Left ventricle myocardium inferior (tissue), 1 donor: ENCODE measurements around the gene ARHGEF9. TPM values are rescaled to one million over a fixed set of nuclear protein-coding genes. Genes with fewer than 3 reads are reported as not detected.
A peak's percentile ranks its signal among the peaks of the same experiment; 100 is the strongest.

Source experiments
- DNase-seq: peaks from one replicate; pipeline ENCODE4 v3.0.0-alpha.2; 2020
- H3K27ac ChIP-seq: fragments of 200-600 bp; replicated peaks from 2 replicates; pipeline ENCODE4 v1.8.0; 2021
- H3K27me3 ChIP-seq: fragments of 200-600 bp; 2 replicates; pipeline ENCODE4 v1.8.0; 2021; ENCODE audit warnings: low read depth
- H3K36me3 ChIP-seq: fragments of 200-600 bp; 2 replicates; pipeline ENCODE4 v1.8.0; 2021
- H3K4me1 ChIP-seq: fragments of 200-600 bp; 2 replicates; pipeline ENCODE4 v1.8.0; 2021
- H3K4me3 ChIP-seq: fragments of 200-600 bp; 2 replicates; pipeline ENCODE4 v1.8.0; 2021; ENCODE audit warnings: mild to moderate bottlenecking, moderate library complexity
- H3K9me3 ChIP-seq: fragments of 200-600 bp; replicated peaks from 2 replicates; pipeline ENCODE4 v1.8.0; 2021
- intact Hi-C: fragments of 100-400 bp; cut with micrococcal nuclease; formaldehyde crosslinking; loops from one replicate; pipeline ENCODE4 v1.11.0; 2022
- total RNA-seq: library from RNA; stranded (reverse); fragmentation: NEBNext Ultra II Directional; extraction: Animal tissue kit (Norgen Biotek cat#: 25700); gene quantifications from one replicate; pipeline ENCODE4 v1.2.1, GENCODE V29; 2021
- TF ChIP-seq, protein P1 (sequence below): fragments of 200-600 bp; IDR thresholded peaks from 2 replicates; pipeline ENCODE4 v1.8.0; 2021; ENCODE audit warnings: antibody characterized with exemption, mild to moderate bottlenecking, borderline replicate concordance
- donor health status: DM: no; HTN: yes; CAD: no; lungs with severe emphysema.

ARHGEF9 gene
- total RNA-seq, 1 donor from 2014 or later, result 48.1 TPM

DNA sequence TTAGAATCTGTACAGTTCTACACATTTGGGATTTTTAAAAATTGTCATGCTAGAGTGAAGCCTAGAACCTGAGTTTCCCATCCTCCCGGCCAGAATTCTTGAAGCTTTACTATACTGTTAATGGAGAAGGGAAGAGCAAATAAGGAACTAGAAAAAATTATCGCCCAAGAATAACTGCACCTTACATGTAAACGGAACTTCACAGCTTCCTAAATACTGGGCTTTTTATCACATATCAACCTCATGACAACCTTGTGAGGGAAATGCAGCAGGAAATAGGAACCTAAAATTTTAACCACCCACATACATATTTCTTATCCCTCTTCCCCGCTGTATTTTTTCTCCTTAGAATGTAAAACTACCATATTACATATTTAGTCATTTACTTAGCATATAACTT, 19.3 kb downstream of the ARHGEF9 start:
- intact Hi-C loops, result no loop called here
- Histone ChIP-seq H3K36me3 (no peaks in the 10 kb centered on the region), H3K27me3 (no peaks in the 10 kb centered on the region), H3K27ac (no peak overlapping the region), H3K9me3 (peaks cover 3% of the 10 kb centered on the region), H3K4me3 (no peak overlapping the region), H3K4me1 (peaks cover 5% of the 10 kb centered on the region)
- DNase-seq, result no peak
- TF ChIP-seq, protein P1, sequence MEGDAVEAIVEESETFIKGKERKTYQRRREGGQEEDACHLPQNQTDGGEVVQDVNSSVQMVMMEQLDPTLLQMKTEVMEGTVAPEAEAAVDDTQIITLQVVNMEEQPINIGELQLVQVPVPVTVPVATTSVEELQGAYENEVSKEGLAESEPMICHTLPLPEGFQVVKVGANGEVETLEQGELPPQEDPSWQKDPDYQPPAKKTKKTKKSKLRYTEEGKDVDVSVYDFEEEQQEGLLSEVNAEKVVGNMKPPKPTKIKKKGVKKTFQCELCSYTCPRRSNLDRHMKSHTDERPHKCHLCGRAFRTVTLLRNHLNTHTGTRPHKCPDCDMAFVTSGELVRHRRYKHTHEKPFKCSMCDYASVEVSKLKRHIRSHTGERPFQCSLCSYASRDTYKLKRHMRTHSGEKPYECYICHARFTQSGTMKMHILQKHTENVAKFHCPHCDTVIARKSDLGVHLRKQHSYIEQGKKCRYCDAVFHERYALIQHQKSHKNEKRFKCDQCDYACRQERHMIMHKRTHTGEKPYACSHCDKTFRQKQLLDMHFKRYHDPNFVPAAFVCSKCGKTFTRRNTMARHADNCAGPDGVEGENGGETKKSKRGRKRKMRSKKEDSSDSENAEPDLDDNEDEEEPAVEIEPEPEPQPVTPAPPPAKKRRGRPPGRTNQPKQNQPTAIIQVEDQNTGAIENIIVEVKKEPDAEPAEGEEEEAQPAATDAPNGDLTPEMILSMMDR, result no peak

DNA sequence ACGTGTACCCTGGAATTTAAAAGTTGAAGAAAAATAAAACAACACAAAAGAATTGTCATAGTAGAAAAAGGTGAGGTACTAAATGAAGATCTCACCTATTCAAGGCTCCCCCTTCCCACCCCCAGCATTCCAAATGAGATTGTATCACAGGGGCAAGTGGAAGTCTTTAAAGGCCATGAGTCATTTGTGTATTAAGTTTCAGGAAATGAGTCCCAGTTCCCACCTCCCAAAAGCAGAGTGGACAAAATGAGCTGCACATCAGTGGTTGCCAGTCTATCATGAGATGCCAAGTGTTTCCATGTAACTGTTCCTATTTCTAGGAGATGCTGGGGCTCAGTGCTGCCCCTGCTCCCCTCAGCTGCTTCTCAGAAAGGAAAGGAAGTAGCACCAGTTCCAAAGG, 20.1 kb downstream of the ARHGEF9 start:
- Histone ChIP-seq H3K4me1 (peaks cover 5% of the 10 kb centered on the region), H3K9me3 (peaks cover 3% of the 10 kb centered on the region), H3K4me3 (no peak overlapping the region), H3K27ac (no peak overlapping the region), H3K36me3 (no peaks in the 10 kb centered on the region), H3K27me3 (no peaks in the 10 kb centered on the region)
- no peak for DNase-seq
- intact Hi-C loops, result no loop called here
- TF ChIP-seq, protein P1, result no peak

DNA sequence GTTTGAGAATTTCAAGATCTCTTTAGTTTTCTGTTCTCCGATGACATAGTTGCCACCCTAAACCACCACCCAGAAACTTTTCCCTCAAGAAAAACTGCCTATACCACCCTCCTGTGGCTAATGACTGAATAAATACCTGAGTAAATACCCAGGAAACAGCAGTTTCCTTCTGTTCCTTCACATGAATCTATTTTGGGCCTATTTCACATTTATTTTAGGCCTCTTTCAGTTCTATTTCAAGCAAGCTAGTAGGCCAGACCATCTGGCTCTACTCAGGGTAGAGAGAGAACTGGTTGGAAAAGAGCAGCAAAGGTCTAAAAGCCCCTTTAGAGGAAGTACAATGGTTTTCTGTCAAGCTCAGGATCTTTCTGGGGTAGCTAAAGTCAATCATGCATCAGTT, 23.4 kb downstream of the ARHGEF9 start:
- Histone ChIP-seq H3K4me3 (no peak overlapping the region), H3K9me3 (no peaks in the 10 kb centered on the region), H3K27me3 (no peaks in the 10 kb centered on the region), H3K4me1 (peaks cover 5% of the 10 kb centered on the region), H3K36me3 (no peaks in the 10 kb centered on the region), H3K27ac (no peak overlapping the region)
- no peak for DNase-seq
- intact Hi-C loops, result no loop called here
- TF ChIP-seq, protein P1, result peak; percentile 37

DNA sequence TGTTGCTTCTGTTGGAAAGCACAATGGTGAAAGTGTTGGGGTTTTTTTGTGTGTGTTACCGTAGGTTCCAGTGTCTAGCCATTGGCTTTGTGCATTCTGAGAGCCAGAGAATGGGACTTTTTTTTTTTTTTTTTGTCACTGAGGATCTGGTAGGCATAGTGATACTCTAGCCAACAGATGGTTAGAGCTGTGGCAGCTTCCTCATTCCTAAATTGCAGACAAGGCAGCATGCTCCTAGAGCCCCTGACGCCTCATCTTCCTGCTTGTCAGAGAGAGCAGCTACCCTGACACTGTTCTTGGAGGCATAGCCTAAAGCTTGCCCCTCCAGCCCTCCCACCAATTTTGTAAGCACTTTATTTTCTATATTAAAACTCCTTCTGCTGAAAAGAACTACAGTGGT, 27.0 kb downstream of the ARHGEF9 start:
- no peaks in the 10 kb centered on the region for H3K9me3 ChIP-seq
- TF ChIP-seq, protein P1, result no peak
- no peak for DNase-seq
- H3K27me3 ChIP-seq, result no peaks in the 10 kb centered on the region
- intact Hi-C loops, result no loop called here
- peaks cover 21% of the 10 kb centered on the region for H3K4me1 ChIP-seq
- no peaks in the 10 kb centered on the region for H3K36me3 ChIP-seq
- no peak overlapping the region for H3K27ac ChIP-seq
- no peak overlapping the region for H3K4me3 ChIP-seq

DNA sequence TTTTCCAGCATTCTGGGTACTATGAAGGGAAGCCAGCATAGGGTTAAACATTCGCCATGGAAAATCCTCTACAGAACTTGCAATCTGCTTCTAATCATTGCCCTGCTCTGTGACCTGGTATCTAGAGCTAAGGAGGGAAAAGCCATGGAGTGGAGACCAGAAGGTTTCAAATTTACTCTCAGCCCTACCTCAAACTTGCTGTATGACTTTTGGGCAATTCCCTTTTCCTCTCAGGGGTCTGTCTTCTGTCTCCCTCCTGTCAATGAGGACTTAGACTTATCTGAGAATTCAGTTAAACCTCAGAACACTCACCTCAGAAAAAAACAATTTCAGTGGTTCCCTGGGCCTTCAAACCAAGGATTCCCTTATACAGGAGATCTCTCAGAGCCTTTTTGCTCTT, 29.1 kb downstream of the ARHGEF9 start:
- no peaks in the 10 kb centered on the region for H3K9me3 ChIP-seq
- TF ChIP-seq, protein P1, result no peak
- H3K4me3 ChIP-seq, result no peak overlapping the region
- intact Hi-C loops, result no loop called here
- H3K27me3 ChIP-seq, result no peaks in the 10 kb centered on the region
- peak overlapping the region; percentile 92 for H3K27ac ChIP-seq
- no peak for DNase-seq
- peaks cover 32% of the 10 kb centered on the region for H3K4me1 ChIP-seq
- no peaks in the 10 kb centered on the region for H3K36me3 ChIP-seq
